DOHH2 (cell line): Measurements from ENCODE around the gene NUTM2F.
"Not testable (repeated sequence)": the region's sequence is repeated elsewhere in the genome, so short reads cannot be mapped to it uniquely, and the experiment has no call there.

Source experiments
- H3F3A ChIP-seq: fragments of 200-600 bp; sonication (generic), shearing (Covaris generic); 2 replicates; pipeline ENCODE4 v1.6.0; 2016; ENCODE audit warnings: antibody characterized with exemption, mild to moderate bottlenecking; ENCODE audit not compliant: control insufficient read depth, insufficient read depth
- H3K27ac ChIP-seq: fragments of 200-600 bp; sonication (generic); 2 replicates; pipeline ENCODE4 v1.5.1; 2014; ENCODE audit warnings: low read depth, mild to moderate bottlenecking, low read length, moderate library complexity
- H3K27me3 ChIP-seq: fragments of 200-600 bp; sonication (generic); 2 replicates; pipeline ENCODE4 v1.6.1; 2014; ENCODE audit warnings: mild to moderate bottlenecking, low read length, mixed read lengths; ENCODE audit not compliant: control insufficient read depth
- H3K36me3 ChIP-seq: fragments of 200-600 bp; sonication (generic); 2 replicates; pipeline ENCODE4 v1.6.1; 2014; ENCODE audit warnings: mild to moderate bottlenecking, low read length, moderate library complexity, mixed read lengths; ENCODE audit not compliant: control insufficient read depth
- H3K4me1 ChIP-seq: fragments of 200-600 bp; sonication (generic); 2 replicates; pipeline ENCODE4 v1.6.1; 2014; ENCODE audit warnings: mild to moderate bottlenecking, low read length, mixed read lengths; ENCODE audit not compliant: control insufficient read depth
- H3K4me2 ChIP-seq: fragments of 200-600 bp; sonication (generic); 2 replicates; pipeline ENCODE4 v1.6.0; 2014; ENCODE audit warnings: mild to moderate bottlenecking, low read length, moderate library complexity
- H3K4me3 ChIP-seq: fragments of 200-600 bp; sonication (generic); 2 replicates; pipeline ENCODE4 v1.5.1; 2014; ENCODE audit warnings: mild to moderate bottlenecking, low read length, mixed read lengths
- H3K79me2 ChIP-seq: fragments of 200-600 bp; sonication (generic); 2 replicates; pipeline ENCODE4 v1.6.1; 2014; ENCODE audit warnings: mild to moderate bottlenecking, low read length, mixed read lengths; ENCODE audit not compliant: control insufficient read depth
- H3K9me2 ChIP-seq: fragments of 200-600 bp; sonication (generic); replicated peaks from 2 replicates; pipeline ENCODE4 v1.6.1; 2014; ENCODE audit warnings: mild to moderate bottlenecking, low read length, mixed read lengths; ENCODE audit not compliant: control insufficient read depth
- H3K9me3 ChIP-seq: fragments of 200-600 bp; sonication (generic); 2 replicates; pipeline ENCODE4 v1.6.1; 2014; ENCODE audit warnings: antibody characterized with exemption, low read length, mixed read lengths; ENCODE audit not compliant: control insufficient read depth, insufficient read depth
- H4K20me1 ChIP-seq: fragments of 200-600 bp; sonication (generic); 2 replicates; pipeline ENCODE4 v1.6.0; 2014; ENCODE audit warnings: low read depth, mild to moderate bottlenecking, antibody characterized with exemption, low read length, moderate library complexity; ENCODE audit not compliant: control insufficient read depth, insufficient read depth

The NUTM2F gene, protein sequence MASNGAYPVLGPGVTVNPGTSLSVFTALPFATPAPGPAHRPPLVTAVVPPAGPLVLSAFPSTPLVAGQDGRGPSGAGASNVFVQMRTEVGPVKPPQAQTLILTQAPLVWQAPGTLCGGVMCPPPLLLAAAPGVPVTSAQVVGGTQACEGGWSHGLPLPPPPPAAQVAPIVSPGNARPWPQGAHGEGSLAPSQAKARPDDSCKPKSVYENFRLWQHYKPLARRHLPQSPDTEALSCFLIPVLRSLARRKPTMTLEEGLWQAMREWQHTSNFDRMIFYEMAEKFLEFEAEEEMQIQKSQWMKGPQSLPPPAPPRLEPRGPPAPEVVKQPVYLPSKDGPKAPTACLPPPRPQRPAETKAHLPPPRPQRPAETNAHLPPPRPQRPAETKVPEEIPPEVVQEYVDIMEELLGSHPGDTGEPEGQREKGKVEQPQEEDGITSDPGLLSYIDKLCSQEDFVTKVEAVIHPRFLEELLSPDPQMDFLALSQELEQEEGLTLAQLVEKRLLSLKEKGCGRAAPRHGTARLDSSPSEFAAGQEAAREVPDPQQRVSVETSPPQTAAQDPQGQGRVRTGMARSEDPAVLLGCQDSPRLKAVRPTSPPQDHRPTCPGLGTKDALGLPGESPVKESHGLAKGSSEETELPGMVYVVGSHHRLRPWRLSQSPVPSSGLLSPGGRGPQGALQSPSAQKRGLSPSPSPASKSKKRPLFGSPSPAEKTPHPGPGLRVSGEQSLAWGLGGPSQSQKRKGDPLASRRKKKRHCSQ

GRCh38 chr9:94328544-94328943, at the start of gene NUTM2F:
TSS of gene NUTM2F (minus strand) at chr9:94328644. CDS start at chr9:94328623, 21 bp downstream.
- H3F3A ChIP-seq, H4K20me1 ChIP-seq, H3K9me2 ChIP-seq, H3K36me3 ChIP-seq, H3K27me3 ChIP-seq, H3K4me2 ChIP-seq, H3K4me1 ChIP-seq, H3K9me3 ChIP-seq, H3K4me3 ChIP-seq, H3K79me2 ChIP-seq, H3K27ac ChIP-seq: not testable (repeated sequence)

DNA sequence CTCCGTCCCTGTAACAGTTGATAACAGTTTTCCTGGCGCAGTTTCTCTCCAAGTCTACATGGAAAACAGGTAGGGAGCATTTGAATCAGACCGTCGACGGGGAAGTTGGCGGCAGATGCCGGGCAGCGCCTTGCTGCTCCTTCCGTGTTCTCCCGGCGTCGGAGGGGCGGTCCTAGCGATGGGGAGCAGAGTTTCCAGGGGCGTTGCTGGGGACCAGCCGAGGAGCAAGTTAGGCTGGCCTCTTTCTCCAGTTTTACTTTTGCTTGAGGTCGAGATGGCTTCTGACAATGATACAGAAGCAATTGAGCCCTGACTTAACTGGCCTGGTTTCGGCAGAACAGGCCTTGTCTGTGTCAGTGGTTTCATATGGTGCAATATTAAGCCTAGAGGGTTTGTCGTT, 46.8 kb upstream of the NUTM2F start:
- not testable (repeated sequence) for H3K27me3 ChIP-seq, H3K4me1 ChIP-seq, H3K36me3 ChIP-seq, H4K20me1 ChIP-seq, H3K9me3 ChIP-seq, H3K9me2 ChIP-seq, H3F3A ChIP-seq, H3K27ac ChIP-seq
- peaks cover 45% of the 10 kb centered on the region for H3K79me2 ChIP-seq
- peak overlapping the region; percentile 62 for H3K4me3 ChIP-seq
- H3K4me2 ChIP-seq = peak overlapping the region; percentile 49

DNA sequence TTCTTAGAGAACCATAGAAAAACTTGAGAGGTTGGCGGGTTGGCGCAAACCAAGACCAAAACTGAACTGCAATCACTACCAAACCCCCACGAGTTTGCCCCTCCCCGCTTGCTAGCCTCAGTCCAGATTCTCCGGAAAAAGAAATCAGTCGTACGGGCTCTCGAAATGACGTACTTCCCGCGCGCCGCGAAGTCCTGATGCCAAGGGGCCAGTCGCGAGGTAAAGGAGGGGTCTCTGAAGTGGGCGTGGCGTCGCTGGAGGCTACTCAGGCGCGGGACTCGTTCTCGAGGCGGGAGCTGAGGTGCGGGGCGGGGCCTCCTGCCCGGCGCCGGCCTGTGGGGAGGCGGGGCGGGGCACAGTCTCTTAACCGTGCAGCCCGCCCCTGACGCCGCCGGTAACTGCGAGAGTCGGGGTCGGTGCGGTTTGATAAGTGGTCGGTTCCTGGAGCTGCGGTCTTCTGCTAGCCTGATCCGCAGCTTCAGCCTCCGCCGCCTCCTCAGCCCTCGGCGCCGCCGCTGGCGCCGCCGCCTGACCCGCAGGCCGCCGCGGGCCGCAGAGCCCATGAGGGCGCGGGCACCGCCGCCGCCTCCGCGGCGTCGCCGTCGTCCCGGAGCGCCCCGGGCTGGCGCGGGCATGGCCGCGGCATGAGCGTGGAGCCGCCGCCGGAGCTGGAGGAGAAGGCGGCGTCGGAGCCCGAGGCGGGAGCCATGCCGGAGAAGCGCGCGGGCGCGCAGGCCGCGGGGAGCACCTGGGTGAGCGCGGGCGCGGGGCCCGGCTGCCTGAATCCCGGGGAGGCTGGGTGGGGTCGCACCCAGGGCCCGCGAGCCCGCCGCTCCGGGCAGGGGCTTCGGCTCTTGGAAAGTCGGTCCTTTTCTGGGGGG, 46.0 kb upstream of the NUTM2F start:
- H3K4me1 ChIP-seq, H3K9me2 ChIP-seq, H3K36me3 ChIP-seq, H3F3A ChIP-seq, H3K27me3 ChIP-seq, H3K27ac ChIP-seq, H3K9me3 ChIP-seq, H4K20me1 ChIP-seq: not testable (repeated sequence)
- Histone ChIP-seq H3K4me3 (peak overlapping the region; percentile 66), H3K79me2 (peaks cover 41% of the 10 kb centered on the region), H3K4me2 (peak overlapping the region; percentile 55)

DNA sequence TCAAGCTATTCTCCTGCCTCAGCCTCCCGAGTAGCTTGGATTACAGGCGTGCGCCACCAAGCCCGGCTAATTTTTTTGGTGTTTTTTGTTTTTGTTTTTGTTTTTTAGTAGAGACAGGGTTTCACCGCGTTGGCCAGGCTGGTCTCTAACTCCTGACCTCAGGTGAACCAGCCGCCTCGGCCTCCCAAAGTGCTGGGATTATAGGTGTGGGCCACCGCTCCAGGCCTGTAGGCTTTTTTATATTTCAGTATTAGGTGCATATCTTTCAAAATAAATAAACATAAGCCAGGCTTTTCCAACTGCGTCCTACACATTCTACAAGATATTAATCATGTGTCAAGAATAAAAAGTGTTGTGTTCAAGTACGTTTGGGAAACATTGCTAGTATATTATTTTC, 45.3 kb upstream of the NUTM2F start:
- not testable (repeated sequence) for H3K4me1 ChIP-seq, H3K27me3 ChIP-seq, H3K9me3 ChIP-seq, H3K27ac ChIP-seq, H3K36me3 ChIP-seq, H3K9me2 ChIP-seq, H3F3A ChIP-seq, H4K20me1 ChIP-seq
- H3K79me2 ChIP-seq = peaks cover 36% of the 10 kb centered on the region
- peak overlapping the region; percentile 66 for H3K4me3 ChIP-seq
- H3K4me2 ChIP-seq = peak overlapping the region; percentile 55

- not testable (repeated sequence) for H3K4me3 ChIP-seq, H3K79me2 ChIP-seq, H3K36me3 ChIP-seq, H3K9me3 ChIP-seq, H3K4me1 ChIP-seq, H3K27me3 ChIP-seq, H3F3A ChIP-seq, H3K9me2 ChIP-seq, H3K27ac ChIP-seq, H3K4me2 ChIP-seq, H4K20me1 ChIP-seq
Observed at GRCh38 chr9:94370266-94370665, 41.8 kb upstream of the NUTM2F start.

- not testable (repeated sequence) for H3K79me2 ChIP-seq, H3K4me2 ChIP-seq, H3K27me3 ChIP-seq, H3K27ac ChIP-seq, H3K4me3 ChIP-seq, H3F3A ChIP-seq, H3K36me3 ChIP-seq, H3K4me1 ChIP-seq, H4K20me1 ChIP-seq, H3K9me2 ChIP-seq, H3K9me3 ChIP-seq
Observed at GRCh38 chr9:94364093-94364614, 35.7 kb upstream of the NUTM2F start.

- not testable (repeated sequence) for H3K36me3 ChIP-seq, H3K4me2 ChIP-seq, H3K27me3 ChIP-seq, H3K9me3 ChIP-seq, H4K20me1 ChIP-seq, H3F3A ChIP-seq, H3K9me2 ChIP-seq, H3K4me3 ChIP-seq, H3K27ac ChIP-seq, H3K4me1 ChIP-seq, H3K79me2 ChIP-seq
Observed at GRCh38 chr9:94357158-94357557, 28.7 kb upstream of the NUTM2F start.
